HepG2 (cell line): ENCODE data around the gene PHF5A. TPM values are rescaled to one million over a fixed set of nuclear protein-coding genes. Genes with fewer than 3 reads are reported as not detected.

Source experiments
- BRF2 ChIP-seq: sonication (generic); formaldehyde crosslinking; IDR thresholded peaks from 2 replicates; pipeline ENCODE4 v1.8.1; 2022; ENCODE audit warnings: mild to moderate bottlenecking, missing genetic modification reagents
- CBX2 ChIP-seq, 2 experiments: fragments of 200-600 bp in 1 of 2; sonication (generic); formaldehyde crosslinking in 1 of 2; IDR thresholded peaks; 2 replicates each; pipeline versions ENCODE4 v1.7.0 to v1.8.1; 2018 to 2022; ENCODE audit warnings: low read depth in 2 of 2, low read length in 1 of 2, mild to moderate bottlenecking in 1 of 2, missing genetic modification reagents in 1 of 2
- NCOA1 ChIP-seq: sonication (generic); formaldehyde crosslinking; IDR thresholded peaks from 2 replicates; pipeline ENCODE4 v1.9.0; 2021; ENCODE audit warnings: missing genetic modification reagents
- NR1H2 ChIP-seq: sonication (generic); formaldehyde crosslinking; IDR thresholded peaks from 2 replicates; pipeline ENCODE4 v1.8.1; 2022; ENCODE audit warnings: low read depth, missing genetic modification reagents, borderline replicate concordance
- POLR2AphosphoS5 ChIP-seq: IDR thresholded peaks from 2 replicates; pipeline ENCODE4 v1.6.1; 2012; ENCODE audit warnings: low read depth, low read length
- UBTF ChIP-seq: sonication (generic); formaldehyde crosslinking; IDR thresholded peaks from 2 replicates; pipeline ENCODE4 v1.4.0; 2020; ENCODE audit warnings: mild to moderate bottlenecking, missing genetic modification reagents
- ZBTB40 ChIP-seq, 2 experiments: fragments of 450-650 bp in 1 of 2; sonication (generic) in 1 of 2; formaldehyde crosslinking in 1 of 2; IDR thresholded peaks; 2 replicates each; pipeline versions ENCODE4 v1.6.1 to v1.8.0; 2016 to 2022; ENCODE audit warnings: antibody characterized with exemption in 1 of 2, mild to moderate bottlenecking in 1 of 2, missing genetic modification reagents in 1 of 2
- ZIK1 ChIP-seq: sonication (generic); formaldehyde crosslinking; IDR thresholded peaks from 2 replicates; pipeline ENCODE4 v1.5.0; 2020; ENCODE audit warnings: mild to moderate bottlenecking, low read depth, missing genetic modification reagents, borderline replicate concordance
- ZNF432 ChIP-seq: sonication (generic); formaldehyde crosslinking; IDR thresholded peaks from 2 replicates; pipeline ENCODE4 v1.5.0; 2020; ENCODE audit warnings: missing genetic modification reagents, mild to moderate bottlenecking, borderline replicate concordance
- ZNF761 ChIP-seq: sonication (generic); formaldehyde crosslinking; conservative IDR thresholded peaks from 2 replicates; pipeline ENCODE4 v1.4.0; 2020; ENCODE audit warnings: mild to moderate bottlenecking, missing genetic modification reagents
- polyA plus RNA-seq, 8 experiments: library from polyadenylated mRNA; depleted of rRNA in 3 of 8; stranded (reverse) in 7 of 8; unstranded in 1 of 8; fragments of >200 nt; fragmentation: Illumina TruSeq in 4 of 8; extraction: Trizol in 4 of 8; gene quantifications; 2 replicates each; pipeline versions ENCODE4 v1.2.1 to v1.2.3, GENCODE V29; 2011 to 2016; ENCODE audit warnings: low read depth in 4 of 8, missing spikeins in 1 of 8, mixed read lengths in 1 of 8; ENCODE audit not compliant: insufficient read depth in 1 of 8
- total RNA-seq, 5 experiments: library from RNA; depleted of rRNA; stranded (reverse); fragments of >200 nt; fragmentation: Illumina TruSeq; extraction: Trizol; gene quantifications; 2 replicates each; pipeline ENCODE4 v1.2.3, GENCODE V29; 2016; ENCODE audit warnings: low read depth in 1 of 5
- TF ChIP-seq, protein P1 (sequence below): sonication (generic); formaldehyde crosslinking; IDR thresholded peaks from 2 replicates; pipeline ENCODE4 v1.5.1; 2020; ENCODE audit warnings: missing genetic modification reagents, mild to moderate bottlenecking, borderline replicate concordance

Gene PHF5A
- total and polyA plus RNA-seq, 2 of the 13 experiments (the other 11 are each of a cell fraction or from before 2014, with no cell fraction given): 56.6 to 105 TPM

DNA sequence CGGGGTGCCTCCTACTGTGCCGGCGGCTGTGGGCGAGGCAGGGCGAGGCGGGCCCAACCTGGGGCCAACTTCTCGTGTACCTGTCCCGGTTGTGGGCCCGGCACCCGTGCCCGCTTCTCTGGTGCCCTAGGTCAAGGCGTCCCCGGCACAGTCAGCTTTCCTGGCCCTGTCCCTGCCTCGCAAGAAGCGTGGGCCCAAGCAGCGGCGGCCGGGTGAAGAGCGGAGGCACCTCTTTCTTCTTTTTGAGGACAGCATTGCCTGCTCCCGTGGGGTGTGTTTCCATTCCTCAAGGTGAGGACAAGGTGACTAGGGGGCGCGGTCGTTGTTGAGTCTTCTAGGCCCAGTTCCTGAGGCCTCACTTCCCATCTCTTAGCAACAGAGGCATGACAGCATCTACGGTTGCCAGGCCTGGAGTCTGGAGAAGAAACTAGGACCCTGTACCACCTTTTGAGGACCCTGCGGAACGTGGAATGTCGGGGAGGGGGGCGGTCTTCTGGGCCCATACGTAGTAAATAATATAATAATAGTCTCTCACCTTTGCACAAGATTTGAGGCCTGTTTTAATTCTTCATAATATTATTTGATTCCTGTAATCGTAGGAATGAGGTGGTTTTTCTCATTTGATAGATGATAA is 843 bp upstream of the PHF5A start (continued):
- TF ChIP-seq BRF2 (CRISPR knock-in tag) (no peak), ZNF761 (CRISPR knock-in tag) (no peak), CBX2 (IDR thresholded peaks at IDR 0.05; ENCODE audit: low read depth, low read length) (no peak), CBX2 (CRISPR knock-in tag; IDR thresholded peaks at IDR 0.05; ENCODE audit: low read depth) (no peak), ZBTB40 (IDR thresholded peaks at IDR 0.05) (no peak), ZBTB40 (CRISPR knock-in tag; IDR thresholded peaks at IDR 0.05) (peak; percentile 55), UBTF (CRISPR knock-in tag) (peak; percentile 2; the same call in 1 of the 2 replicates), ZNF432 (CRISPR knock-in tag) (no peak), NCOA1 (CRISPR knock-in tag) (no peak), ZIK1 (no peak), POLR2AphosphoS5 (no peak), NR1H2 (CRISPR knock-in tag) (peak; percentile 20; the same call in 1 of the 2 replicates)
- TF ChIP-seq, protein P1, sequence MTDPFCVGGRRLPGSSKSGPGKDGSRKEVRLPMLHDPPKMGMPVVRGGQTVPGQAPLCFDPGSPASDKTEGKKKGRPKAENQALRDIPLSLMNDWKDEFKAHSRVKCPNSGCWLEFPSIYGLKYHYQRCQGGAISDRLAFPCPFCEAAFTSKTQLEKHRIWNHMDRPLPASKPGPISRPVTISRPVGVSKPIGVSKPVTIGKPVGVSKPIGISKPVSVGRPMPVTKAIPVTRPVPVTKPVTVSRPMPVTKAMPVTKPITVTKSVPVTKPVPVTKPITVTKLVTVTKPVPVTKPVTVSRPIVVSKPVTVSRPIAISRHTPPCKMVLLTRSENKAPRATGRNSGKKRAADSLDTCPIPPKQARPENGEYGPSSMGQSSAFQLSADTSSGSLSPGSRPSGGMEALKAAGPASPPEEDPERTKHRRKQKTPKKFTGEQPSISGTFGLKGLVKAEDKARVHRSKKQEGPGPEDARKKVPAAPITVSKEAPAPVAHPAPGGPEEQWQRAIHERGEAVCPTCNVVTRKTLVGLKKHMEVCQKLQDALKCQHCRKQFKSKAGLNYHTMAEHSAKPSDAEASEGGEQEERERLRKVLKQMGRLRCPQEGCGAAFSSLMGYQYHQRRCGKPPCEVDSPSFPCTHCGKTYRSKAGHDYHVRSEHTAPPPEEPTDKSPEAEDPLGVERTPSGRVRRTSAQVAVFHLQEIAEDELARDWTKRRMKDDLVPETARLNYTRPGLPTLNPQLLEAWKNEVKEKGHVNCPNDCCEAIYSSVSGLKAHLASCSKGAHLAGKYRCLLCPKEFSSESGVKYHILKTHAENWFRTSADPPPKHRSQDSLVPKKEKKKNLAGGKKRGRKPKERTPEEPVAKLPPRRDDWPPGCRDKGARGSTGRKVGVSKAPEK (CRISPR knock-in tag): no peak
